OCI-LY3 (cell line): Measurements from ENCODE around the gene LINS1.

ENCODE experiments used
- CTCF ChIP-seq: fragments of 200-600, 300-600 bp; sonication (generic); IDR thresholded peaks from 2 replicates; pipeline ENCODE4 v1.5.1; 2014; ENCODE audit warnings: antibody characterized with exemption, low read length, low read depth
- EZH2phosphoT487 ChIP-seq: fragments of 200-600 bp; shearing (Covaris generic); IDR thresholded peaks from 2 replicates; pipeline ENCODE4 v1.6.1; 2018; ENCODE audit warnings: antibody characterized with exemption, mixed run types, low read depth

GRCh38 chr15:100569391-100569790, 32.6 kb downstream of the LINS1 start:
- TF ChIP-seq CTCF (no peak), EZH2phosphoT487 (no peak)
